Colon (tissue), 2 donors: Measurements from ENCODE around the gene TAX1BP3.

Source experiments
- FAIRE-seq: peaks from 2 replicates; lab custom pipeline; 2012; peaks lifted over from hg19 to GRCh38; lab: Jason Lieb, UNC
- donor health status: control.
- donor health status: control.

TAX1BP3 gene

GRCh38 chr17:3657874-3658783 lies 10.2 kb downstream of the TAX1BP3 start:
- FAIRE-seq = no peak

GRCh38 chr17:3657588-3657869 lies 10.8 kb downstream of the TAX1BP3 start:
- no peak for FAIRE-seq

GRCh38 chr17:3656755-3657587 lies 11.4 kb downstream of the TAX1BP3 start:
- FAIRE-seq = no peak

- FAIRE-seq = no peak
These were observed 12.0 kb downstream of the TAX1BP3 start for GRCh38 chr17:3656353-3656752.

- no peak for FAIRE-seq
These were observed 12.6 kb downstream of the TAX1BP3 start for GRCh38 chr17:3655766-3656165.

GRCh38 chr17:3647769-3648555 lies 20.4 kb downstream of the TAX1BP3 start:
- FAIRE-seq = no peak

- FAIRE-seq = no peak
These were observed 21.1 kb downstream of the TAX1BP3 start for GRCh38 chr17:3647251-3647650.

GRCh38 chr17:3645310-3645709 lies 23.1 kb downstream of the TAX1BP3 start:
- FAIRE-seq = no peak

GRCh38 chr17:3643889-3644349 lies 24.5 kb downstream of the TAX1BP3 start:
- FAIRE-seq = no peak

- FAIRE-seq = no peak
These were observed 26.5 kb downstream of the TAX1BP3 start for GRCh38 chr17:3641717-3642486.

- no peak for FAIRE-seq
These were observed 27.4 kb downstream of the TAX1BP3 start for GRCh38 chr17:3641014-3641413.

GRCh38 chr17:3639981-3640596 lies 28.3 kb downstream of the TAX1BP3 start:
- FAIRE-seq = no peak

- no peak for FAIRE-seq
These were observed 31.4 kb downstream of the TAX1BP3 start for GRCh38 chr17:3636908-3637373.

- FAIRE-seq = no peak
These were observed 32.0 kb downstream of the TAX1BP3 start, which contains the start of the genes CTNS and SHPK for GRCh38 chr17:3636154-3636907. Gene CTNS, plus strand, starts transcription at chr17:3636760. Its CDS starts 3,447 bp downstream, at chr17:3640207. Gene SHPK, minus strand, starts transcription at chr17:3636250. Its CDS starts 31 bp downstream, at chr17:3636219.

GRCh38 chr17:3635474-3636153 lies 32.8 kb downstream of the TAX1BP3 start:
- no peak for FAIRE-seq

- FAIRE-seq = no peak
These were observed 36.1 kb downstream of the TAX1BP3 start for GRCh38 chr17:3632287-3632686.

GRCh38 chr17:3630781-3631180 lies 37.6 kb downstream of the TAX1BP3 start:
- no peak for FAIRE-seq

GRCh38 chr17:3627769-3628167 lies 40.6 kb downstream of the TAX1BP3 start:
- no peak for FAIRE-seq
